A673 (cell line): ENCODE results near the gene PGAP1.

ENCODE experiments used
- EZH2 ChIP-seq: fragments of 200-600 bp; sonication (generic); IDR thresholded peaks from 2 replicates; pipeline ENCODE4 v1.6.1; 2017; ENCODE audit warnings: borderline replicate concordance, low read depth, mild to moderate bottlenecking, mixed read lengths, antibody characterized with exemption, low read length; ENCODE audit not compliant: poor library complexity, severe bottlenecking
- TF ChIP-seq, protein P1 (sequence below): fragments of 300-800, 200-600 bp; sonication (generic); conservative IDR thresholded peaks from 2 replicates; pipeline ENCODE4 v1.5.1; 2017; ENCODE audit warnings: low read depth, mild to moderate bottlenecking, antibody characterized with exemption, low read length, moderate library complexity, mixed read lengths

DNA sequence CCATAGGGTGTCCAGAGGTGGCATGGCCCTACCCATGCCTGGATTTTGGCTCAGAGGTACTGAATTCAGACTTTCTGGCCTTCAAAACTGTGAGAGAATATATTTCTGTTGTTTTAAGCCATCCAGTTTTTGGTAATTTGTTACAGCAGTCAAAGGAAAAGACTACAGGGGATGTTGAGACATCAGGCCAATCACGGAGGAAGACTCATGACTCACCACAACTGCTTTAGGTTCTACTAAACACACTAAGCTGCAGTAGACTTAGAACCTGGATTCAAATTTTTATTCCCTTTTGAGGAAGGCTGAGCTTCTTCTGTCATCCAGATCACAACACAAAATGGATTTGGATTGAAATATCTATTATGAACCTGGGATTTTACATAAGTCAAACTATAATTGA, 105.3 kb downstream of the PGAP1 start:
- TF ChIP-seq, protein P1, sequence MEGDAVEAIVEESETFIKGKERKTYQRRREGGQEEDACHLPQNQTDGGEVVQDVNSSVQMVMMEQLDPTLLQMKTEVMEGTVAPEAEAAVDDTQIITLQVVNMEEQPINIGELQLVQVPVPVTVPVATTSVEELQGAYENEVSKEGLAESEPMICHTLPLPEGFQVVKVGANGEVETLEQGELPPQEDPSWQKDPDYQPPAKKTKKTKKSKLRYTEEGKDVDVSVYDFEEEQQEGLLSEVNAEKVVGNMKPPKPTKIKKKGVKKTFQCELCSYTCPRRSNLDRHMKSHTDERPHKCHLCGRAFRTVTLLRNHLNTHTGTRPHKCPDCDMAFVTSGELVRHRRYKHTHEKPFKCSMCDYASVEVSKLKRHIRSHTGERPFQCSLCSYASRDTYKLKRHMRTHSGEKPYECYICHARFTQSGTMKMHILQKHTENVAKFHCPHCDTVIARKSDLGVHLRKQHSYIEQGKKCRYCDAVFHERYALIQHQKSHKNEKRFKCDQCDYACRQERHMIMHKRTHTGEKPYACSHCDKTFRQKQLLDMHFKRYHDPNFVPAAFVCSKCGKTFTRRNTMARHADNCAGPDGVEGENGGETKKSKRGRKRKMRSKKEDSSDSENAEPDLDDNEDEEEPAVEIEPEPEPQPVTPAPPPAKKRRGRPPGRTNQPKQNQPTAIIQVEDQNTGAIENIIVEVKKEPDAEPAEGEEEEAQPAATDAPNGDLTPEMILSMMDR, result no peak
- TF ChIP-seq EZH2, result no peak
